Prostate gland (tissue), 2 donors: ENCODE measurements around the gene DNASE2.

Experiments
- POLR2A ChIP-seq: fragments of 450-650 bp; IDR thresholded peaks from one replicate; pipeline ENCODE4 v1.6.1; 2016; ENCODE audit warnings: antibody characterized with exemption, mild to moderate bottlenecking
- TF ChIP-seq, protein P1 (sequence below), 4 experiments: fragments of 200-600 bp in 2 of 4; fragments of 450-650 bp in 2 of 4; sonication (generic) in 2 of 4; IDR thresholded peaks; 1 replicate in 3 of 4; 2 replicates in 1 of 4; pipeline ENCODE4 v1.5.1; 2016 to 2019; ENCODE audit warnings: antibody characterized with exemption in 4 of 4, mild to moderate bottlenecking in 2 of 4, moderate library complexity in 2 of 4

DNA sequence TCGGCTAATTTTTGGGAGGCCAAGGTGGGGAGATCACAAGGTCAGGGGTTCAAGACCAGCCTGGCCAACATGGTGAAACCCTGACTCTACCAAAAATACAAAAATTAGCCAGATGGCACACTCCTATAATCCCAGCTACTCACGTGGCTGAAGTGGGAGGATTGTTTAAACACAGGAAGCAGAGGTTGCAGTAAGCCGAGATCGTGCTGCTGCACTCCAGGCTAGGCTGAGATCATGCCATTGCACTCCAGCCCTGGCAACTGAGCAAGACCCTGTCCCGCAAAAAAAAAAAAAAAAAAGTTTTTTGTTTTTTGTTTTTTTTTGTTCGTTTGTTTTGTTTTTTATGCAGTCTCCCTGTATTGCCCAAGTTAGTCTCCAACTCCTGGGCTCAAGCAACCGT lies 21.7 kb downstream of the DNASE2 start:
- no peak for TF ChIP-seq POLR2A
- TF ChIP-seq, protein P1, sequence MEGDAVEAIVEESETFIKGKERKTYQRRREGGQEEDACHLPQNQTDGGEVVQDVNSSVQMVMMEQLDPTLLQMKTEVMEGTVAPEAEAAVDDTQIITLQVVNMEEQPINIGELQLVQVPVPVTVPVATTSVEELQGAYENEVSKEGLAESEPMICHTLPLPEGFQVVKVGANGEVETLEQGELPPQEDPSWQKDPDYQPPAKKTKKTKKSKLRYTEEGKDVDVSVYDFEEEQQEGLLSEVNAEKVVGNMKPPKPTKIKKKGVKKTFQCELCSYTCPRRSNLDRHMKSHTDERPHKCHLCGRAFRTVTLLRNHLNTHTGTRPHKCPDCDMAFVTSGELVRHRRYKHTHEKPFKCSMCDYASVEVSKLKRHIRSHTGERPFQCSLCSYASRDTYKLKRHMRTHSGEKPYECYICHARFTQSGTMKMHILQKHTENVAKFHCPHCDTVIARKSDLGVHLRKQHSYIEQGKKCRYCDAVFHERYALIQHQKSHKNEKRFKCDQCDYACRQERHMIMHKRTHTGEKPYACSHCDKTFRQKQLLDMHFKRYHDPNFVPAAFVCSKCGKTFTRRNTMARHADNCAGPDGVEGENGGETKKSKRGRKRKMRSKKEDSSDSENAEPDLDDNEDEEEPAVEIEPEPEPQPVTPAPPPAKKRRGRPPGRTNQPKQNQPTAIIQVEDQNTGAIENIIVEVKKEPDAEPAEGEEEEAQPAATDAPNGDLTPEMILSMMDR (IDR thresholded peaks at IDR 0.05) = no peak
